Measurements from ENCODE around the gene KCND2. TPM values are rescaled to one million over a fixed set of nuclear protein-coding genes. Genes with fewer than 3 reads are reported as not detected.

The KCND2 gene
- polyA plus RNA-seq, 2 of the 4 experiments (the other 2 are of a cell fraction), result 0.01 TPM; not detected in 1

- Histone ChIP-seq H3K4me1 (no peaks in the 10 kb centered on the region), H3K4me2 (no peak overlapping the region), H3K4me3 (no peak overlapping the region), H3K9me3 (no peaks in the 10 kb centered on the region), H3K27ac (no peak overlapping the region)
- POLR2A ChIA-PET, result no interaction called here
- ATAC-seq, result no peak
- CTCF ChIA-PET, result no interaction called here
- DNase-seq (ENCODE audit: low read depth in 1 of 2, low spot score in 1 of 2), result no peak
- no peak for TF ChIP-seq BCL3 (IDR thresholded peaks at IDR 0.05)
- TF ChIP-seq NPAS2 (CRISPR knock-in tag; IDR thresholded peaks at IDR 0.05; ENCODE audit: borderline replicate concordance), result no peak
- no peak for TF ChIP-seq ESRRA (IDR thresholded peaks at IDR 0.05; ENCODE audit: borderline replicate concordance, low read length)
- no peak for TF ChIP-seq CBX2 (IDR thresholded peaks at IDR 0.05; ENCODE audit: borderline replicate concordance, low read depth)
- no peak for TF ChIP-seq FOSB (CRISPR knock-in tag; IDR thresholded peaks at IDR 0.05)
- TF ChIP-seq HOXB5 (CRISPR knock-in tag; IDR thresholded peaks at IDR 0.05), result no peak
- TF ChIP-seq EHMT2 (IDR thresholded peaks at IDR 0.05; ENCODE audit: low read depth), result no peak
- no peak for TF ChIP-seq CHD4 (IDR thresholded peaks at IDR 0.05; ENCODE audit: borderline replicate concordance)
- no peak for TF ChIP-seq ZFP36 (IDR thresholded peaks at IDR 0.05; ENCODE audit: borderline replicate concordance, partially characterized antibody)
- TF ChIP-seq JUNB (IDR thresholded peaks at IDR 0.05), result no peak
- no peak for TF ChIP-seq TFCP2L1 (CRISPR knock-in tag; IDR thresholded peaks at IDR 0.05)
- no peak for TF ChIP-seq HEYL (CRISPR knock-in tag; IDR thresholded peaks at IDR 0.05)
- no peak for TF ChIP-seq MAX (IDR thresholded peaks at IDR 0.05)
- TF ChIP-seq ATOH8 (CRISPR knock-in tag; IDR thresholded peaks at IDR 0.05; ENCODE audit: low read depth), result no peak
- TF ChIP-seq POLR2AphosphoS2 (conservative IDR thresholded peaks at IDR 0.05; ENCODE audit: low read length), result no peak
- TF ChIP-seq RCOR1 (IDR thresholded peaks at IDR 0.05; ENCODE audit: low read depth, low read length), result no peak
- no peak for TF ChIP-seq KDM1A (IDR thresholded peaks at IDR 0.05; ENCODE audit: low read depth)
- no peak for TF ChIP-seq REST (IDR thresholded peaks at IDR 0.05)
- no peak for TF ChIP-seq TP53 (CRISPR knock-in tag; IDR thresholded peaks at IDR 0.05)
- no peak for TF ChIP-seq MAZ (IDR thresholded peaks at IDR 0.05; ENCODE audit: borderline replicate concordance, low read depth, low read length)
- FAIRE-seq, result no peak
Measured at GRCh38 chr7:120504386-120504785, 231.4 kb downstream of the KCND2 start.

GRCh38 chr7:120505770-120506169 is 232.8 kb downstream of the KCND2 start:
- CTCF ChIA-PET, result interaction anchor here (0.6 kb wide), 1 partner anchor 58 kb away, joined by 3 read pairs; no protein-coding TSS in a partner anchor
- ATAC-seq (no peak), FAIRE-seq (no peak), DNase-seq (ENCODE audit: low read depth in 1 of 2, low spot score in 1 of 2) (no peak)
- no peak overlapping the region for H3K4me3 ChIP-seq
- TF ChIP-seq HES2 (IDR thresholded peaks at IDR 0.05) (no peak), HEYL (CRISPR knock-in tag; IDR thresholded peaks at IDR 0.05) (no peak), ATOH8 (CRISPR knock-in tag; IDR thresholded peaks at IDR 0.05; ENCODE audit: low read depth) (no peak), EHF (CRISPR knock-in tag; IDR thresholded peaks at IDR 0.05) (no peak), HOXB13 (CRISPR knock-in tag; IDR thresholded peaks at IDR 0.05; ENCODE audit: low read depth) (no peak), FOXS1 (CRISPR knock-in tag; IDR thresholded peaks at IDR 0.05) (no peak), CHD4 (IDR thresholded peaks at IDR 0.05; ENCODE audit: borderline replicate concordance) (no peak), HOXB5 (CRISPR knock-in tag; IDR thresholded peaks at IDR 0.05) (no peak), SREBF2 (IDR thresholded peaks at IDR 0.05) (no peak), KDM1A (IDR thresholded peaks at IDR 0.05; ENCODE audit: low read depth) (no peak), RCOR1 (IDR thresholded peaks at IDR 0.05; ENCODE audit: low read depth, low read length) (no peak), BCL3 (IDR thresholded peaks at IDR 0.05) (no peak)
- H3K27ac ChIP-seq, result no peak overlapping the region
- H3K9me3 ChIP-seq, result no peaks in the 10 kb centered on the region
- POLR2A ChIA-PET, result no interaction called here
- no peak overlapping the region for H3K4me2 ChIP-seq
- no peaks in the 10 kb centered on the region for H3K4me1 ChIP-seq
